ENCODE results near the gene DOK5.

DOK5 gene

GRCh38 chr20:54625497-54625896 is 150.1 kb downstream of the DOK5 start:
- no peak for DNase-seq
- in situ Hi-C loops (cut with MboI; ENCODE audit: low pct_unique_long_range_greater_than_20kb, low sequenced_read_pairs), result loop anchor here (25.0 kb wide), 2 partner anchors 413 to 513 kb away; partner anchors contain the start of gene PFDN4

GRCh38 chr20:54626126-54626525 is 150.7 kb downstream of the DOK5 start:
- in situ Hi-C loops (cut with MboI; ENCODE audit: low pct_unique_long_range_greater_than_20kb, low sequenced_read_pairs), result loop anchor here (25.0 kb wide), 2 partner anchors 414 to 514 kb away; partner anchors contain the start of gene PFDN4
- DNase-seq, result no peak

- in situ Hi-C loops (cut with MboI; ENCODE audit: low pct_unique_long_range_greater_than_20kb, low sequenced_read_pairs), result loop anchor here (25.0 kb wide), 2 partner anchors 417 to 517 kb away; partner anchors contain the start of gene PFDN4
- DNase-seq, result no peak
Measured at GRCh38 chr20:54629632-54630031, 154.2 kb downstream of the DOK5 start.

- no peak for DNase-seq
- in situ Hi-C loops (cut with MboI; ENCODE audit: low pct_unique_long_range_greater_than_20kb, low sequenced_read_pairs), result loop anchor here (25.0 kb wide), 2 partner anchors 418 to 518 kb away; partner anchors contain the start of gene PFDN4
Measured at GRCh38 chr20:54630582-54630981, 155.2 kb downstream of the DOK5 start.

- in situ Hi-C loops (cut with MboI; ENCODE audit: low pct_unique_long_range_greater_than_20kb, low sequenced_read_pairs), result loop anchor here (25.0 kb wide), 2 partner anchors 419 to 519 kb away; partner anchors contain the start of gene PFDN4
- no peak for DNase-seq
Measured at GRCh38 chr20:54631059-54631458, 155.7 kb downstream of the DOK5 start.

GRCh38 chr20:54633374-54634355 is 158.3 kb downstream of the DOK5 start:
- peak; percentile 5 for DNase-seq
- in situ Hi-C loops (cut with MboI; ENCODE audit: low pct_unique_long_range_greater_than_20kb, low sequenced_read_pairs), result loop anchor here (25.0 kb wide), 2 partner anchors 421 to 521 kb away; partner anchors contain the start of gene PFDN4

GRCh38 chr20:54636575-54636974 is 161.2 kb downstream of the DOK5 start:
- no peak for DNase-seq
- in situ Hi-C loops (cut with MboI; ENCODE audit: low pct_unique_long_range_greater_than_20kb, low sequenced_read_pairs), result loop anchor here (25.0 kb wide), 2 partner anchors 424 to 524 kb away; partner anchors contain the start of gene PFDN4

- in situ Hi-C loops (cut with MboI; ENCODE audit: low pct_unique_long_range_greater_than_20kb, low sequenced_read_pairs), result loop anchor here (25.0 kb wide), 2 partner anchors 428 to 528 kb away; partner anchors contain the start of gene PFDN4
- DNase-seq, result no peak
Measured at GRCh38 chr20:54639941-54640340, 164.5 kb downstream of the DOK5 start.

- in situ Hi-C loops (cut with MboI; ENCODE audit: low pct_unique_long_range_greater_than_20kb, low sequenced_read_pairs), result loop anchor here (25.0 kb wide), 2 partner anchors 428 to 528 kb away; partner anchors contain the start of gene PFDN4
- DNase-seq, result no peak
Measured at GRCh38 chr20:54640800-54641199, 165.4 kb downstream of the DOK5 start.

GRCh38 chr20:54642864-54643667 is 167.7 kb downstream of the DOK5 start:
- in situ Hi-C loops (cut with MboI; ENCODE audit: low pct_unique_long_range_greater_than_20kb, low sequenced_read_pairs), result loop anchor here (25.0 kb wide), 2 partner anchors 431 to 531 kb away; partner anchors contain the start of gene PFDN4
- no peak for DNase-seq

GRCh38 chr20:54643761-54644160 is 168.4 kb downstream of the DOK5 start:
- in situ Hi-C loops (cut with MboI; ENCODE audit: low pct_unique_long_range_greater_than_20kb, low sequenced_read_pairs), result loop anchor here (25.0 kb wide), 2 partner anchors 431 to 531 kb away; partner anchors contain the start of gene PFDN4
- no peak for DNase-seq

GRCh38 chr20:54645445-54646155 is 170.2 kb downstream of the DOK5 start:
- in situ Hi-C loops (cut with MboI; ENCODE audit: low pct_unique_long_range_greater_than_20kb, low sequenced_read_pairs), result loop anchor here (25.0 kb wide), 2 partner anchors 433 to 533 kb away; partner anchors contain the start of gene PFDN4
- no peak for DNase-seq

GRCh38 chr20:54646156-54646517 is 170.7 kb downstream of the DOK5 start:
- in situ Hi-C loops (cut with MboI; ENCODE audit: low pct_unique_long_range_greater_than_20kb, low sequenced_read_pairs), result loop anchor here (25.0 kb wide), 2 partner anchors 434 to 534 kb away; partner anchors contain the start of gene PFDN4

GRCh38 chr20:54648421-54649142 is 173.2 kb downstream of the DOK5 start:
- in situ Hi-C loops (cut with MboI; ENCODE audit: low pct_unique_long_range_greater_than_20kb, low sequenced_read_pairs), result loop anchor here (25.0 kb wide), 2 partner anchors 436 to 536 kb away; partner anchors contain the start of gene PFDN4
- DNase-seq, result no peak

More at GRCh38 chr20:54646156-54646517, 170.7 kb downstream of the DOK5 start:
- DNase-seq, result no peak

GRCh38 chr20:54649511-54649962 is 174.1 kb downstream of the DOK5 start:
- DNase-seq, result peak; percentile 63
- in situ Hi-C loops (cut with MboI; ENCODE audit: low pct_unique_long_range_greater_than_20kb, low sequenced_read_pairs), result loop anchor here (25.0 kb wide), 2 partner anchors 437 to 537 kb away; partner anchors contain the start of gene PFDN4

- in situ Hi-C loops (cut with MboI; ENCODE audit: low pct_unique_long_range_greater_than_20kb, low sequenced_read_pairs), result no loop called here
- no peak for DNase-seq
Measured at GRCh38 chr20:54650052-54650719, 174.8 kb downstream of the DOK5 start.

- no peak for DNase-seq
- in situ Hi-C loops (cut with MboI; ENCODE audit: low pct_unique_long_range_greater_than_20kb, low sequenced_read_pairs), result no loop called here
Measured at GRCh38 chr20:54651252-54651651, 175.9 kb downstream of the DOK5 start.

Measured in KBM-7 (cell line).